ENCODE data around the gene AKT3.
A peak's percentile ranks its signal among the peaks of the same experiment; 100 is the strongest.

Gene AKT3

DNA sequence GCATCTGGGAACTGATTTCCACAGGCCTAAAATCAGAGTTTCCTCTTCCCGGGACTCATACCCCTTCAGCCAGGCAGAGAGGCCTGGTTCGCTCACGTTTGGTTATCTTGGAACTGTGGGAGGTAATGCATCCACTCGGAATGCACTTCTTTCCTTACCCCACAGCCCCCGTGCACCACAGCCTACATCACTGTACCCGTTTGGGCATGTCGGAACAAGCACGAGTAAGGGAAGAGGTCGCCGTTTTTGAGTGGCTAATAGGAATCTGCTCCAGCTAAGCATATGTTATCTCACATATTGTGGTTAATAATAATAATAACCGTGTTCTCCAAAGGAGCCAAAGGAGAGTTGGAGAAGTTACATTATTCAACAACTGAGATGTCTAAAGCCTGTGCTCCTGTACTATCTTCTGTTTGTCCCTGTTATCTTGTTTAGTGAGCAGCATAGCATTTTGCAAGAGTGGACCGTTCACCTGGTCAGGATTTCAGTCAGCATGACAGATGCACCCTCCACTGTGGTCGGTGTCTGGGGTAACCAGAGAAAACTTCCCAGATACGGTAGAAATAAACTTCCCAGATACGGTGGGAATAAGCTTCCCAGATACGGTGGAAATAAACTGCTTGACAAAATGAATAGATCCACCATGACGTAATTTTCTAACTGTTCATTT lies 395.6 kb downstream of the AKT3 start:
- no peak for DNase-seq

DNA sequence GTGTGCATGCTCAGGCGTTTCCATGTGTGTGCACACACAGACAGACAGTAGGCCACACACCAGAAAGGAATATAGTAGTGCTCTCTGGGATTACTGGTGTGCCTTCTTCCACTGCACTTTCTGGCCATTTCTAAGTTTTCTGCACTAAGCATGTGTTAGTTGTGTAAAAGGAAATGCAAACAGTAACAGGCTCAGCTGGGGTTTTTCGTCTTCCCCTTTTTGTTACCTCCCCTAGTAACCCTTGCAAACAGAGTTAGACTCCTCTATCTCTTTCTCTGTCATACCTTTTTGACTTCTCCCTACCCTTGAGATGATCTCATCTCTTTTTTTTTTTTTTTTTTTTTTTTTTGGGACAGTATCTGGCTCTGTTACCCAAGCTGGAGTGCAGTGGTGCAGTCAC lies 398.0 kb downstream of the AKT3 start:
- DNase-seq: no peak

DNA sequence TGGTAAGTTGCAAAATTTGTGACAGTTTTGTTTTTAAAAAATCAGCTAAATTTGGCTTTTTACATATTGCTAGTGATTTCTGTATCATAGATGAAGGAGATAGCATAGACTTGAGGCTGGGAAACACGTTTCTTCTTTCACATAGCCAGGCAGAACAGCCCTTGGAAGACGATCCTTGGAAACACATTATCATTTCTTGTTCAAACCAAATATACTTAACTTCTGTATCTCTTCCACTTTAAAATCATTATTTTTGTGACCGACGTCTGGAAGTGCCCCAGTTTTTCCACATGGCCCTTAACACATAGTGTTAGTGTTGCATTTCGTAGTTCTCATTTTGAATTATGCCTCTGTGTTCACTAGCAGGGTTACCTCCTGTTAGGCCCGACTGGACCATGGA lies 400.7 kb downstream of the AKT3 start:
- DNase-seq: no peak

DNA sequence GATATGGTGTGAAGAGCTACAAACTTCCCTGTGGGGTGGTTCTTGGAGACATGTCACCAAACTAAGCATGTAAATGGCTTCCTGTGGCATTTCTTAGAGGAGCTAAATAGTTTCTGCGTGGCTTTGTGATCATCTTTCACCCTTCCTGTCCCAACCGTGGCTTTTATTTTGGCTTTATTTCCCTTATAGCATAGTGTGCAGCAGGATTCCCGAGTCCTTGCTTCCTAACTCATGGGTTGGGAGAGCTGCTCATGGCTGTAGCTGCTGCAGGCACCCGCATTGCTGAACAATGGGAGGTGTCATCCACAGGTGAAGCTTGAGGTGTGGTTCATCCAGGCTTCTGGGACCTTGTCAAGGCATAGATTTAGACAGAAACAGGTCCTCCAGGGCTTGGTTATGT lies 402.2 kb downstream of the AKT3 start:
- DNase-seq: no peak

DNA sequence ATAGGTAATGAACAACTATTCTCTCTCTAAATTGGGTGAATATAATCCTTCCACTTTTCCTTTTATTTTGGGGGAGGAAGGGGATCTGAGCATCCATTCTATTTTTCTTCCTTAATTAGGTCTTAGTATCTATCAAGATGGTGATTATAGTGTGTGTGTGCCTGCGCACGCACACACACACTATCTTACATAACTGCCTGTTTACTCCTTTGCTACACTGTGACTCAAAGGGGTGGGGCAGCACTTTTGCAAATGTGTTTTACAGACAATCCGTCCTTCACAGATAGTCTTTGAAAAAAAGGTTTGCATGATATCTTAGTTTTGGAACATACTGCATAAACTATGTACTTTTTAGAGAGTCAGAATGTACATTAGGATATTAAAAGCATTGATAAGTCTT lies 402.7 kb downstream of the AKT3 start:
- peak; percentile 11 for DNase-seq

DNA sequence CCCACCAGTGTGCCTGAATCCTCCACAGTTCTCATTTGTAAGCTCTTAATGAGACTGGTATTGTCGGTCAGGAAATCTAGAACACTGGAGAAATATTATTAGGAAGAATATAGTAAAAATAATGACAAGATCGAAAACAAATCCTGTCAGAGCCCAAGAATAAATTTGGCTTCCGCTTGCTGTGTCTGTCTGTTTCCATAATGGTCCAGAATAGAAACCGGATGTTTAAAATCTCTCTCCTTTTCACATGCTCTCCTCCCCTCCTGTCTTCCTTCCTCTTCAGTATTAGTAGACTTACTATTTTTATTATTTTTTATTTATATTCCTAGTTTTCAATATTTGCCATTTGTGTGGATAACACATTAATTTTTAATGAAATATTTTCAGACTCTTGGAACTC lies 406.5 kb downstream of the AKT3 start:
- no peak for DNase-seq

DNA sequence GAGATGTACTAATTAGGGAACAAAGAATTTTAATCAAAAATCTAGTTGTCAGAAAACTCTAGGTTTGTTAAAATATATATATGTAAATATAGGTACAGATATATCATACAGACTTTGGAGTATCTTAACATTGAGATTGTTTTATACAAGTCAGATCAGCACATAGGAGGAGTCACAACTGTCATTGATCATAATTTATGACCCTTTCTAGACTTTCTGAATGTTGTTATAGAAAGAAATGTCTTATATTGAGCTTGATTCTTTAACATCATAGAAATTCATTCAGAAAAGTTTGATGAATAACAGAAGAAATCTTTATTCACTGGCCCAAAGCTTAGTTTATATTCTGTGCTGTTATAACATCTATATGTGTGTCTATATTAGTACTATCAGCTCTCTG lies 408.4 kb downstream of the AKT3 start:
- DNase-seq: no peak

DNA sequence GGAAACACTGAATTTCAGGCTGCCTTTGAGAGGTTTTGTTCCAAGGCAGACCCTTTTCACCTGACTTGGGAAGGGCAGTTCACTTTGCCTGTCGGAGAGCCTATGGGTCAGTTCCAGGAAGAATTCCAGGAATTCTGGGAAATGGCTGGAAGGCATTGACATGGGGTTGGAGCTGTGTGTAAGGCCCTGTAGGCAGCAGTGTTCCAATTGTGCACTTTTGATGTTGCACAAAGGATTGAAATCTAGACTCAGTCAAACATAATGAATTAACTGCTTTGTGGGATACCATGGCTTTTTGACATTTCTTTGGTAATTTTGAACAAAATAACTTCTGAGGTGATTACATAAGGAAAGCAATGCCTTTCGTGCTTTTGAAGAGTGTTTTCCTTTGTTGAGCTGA lies 409.6 kb downstream of the AKT3 start:
- no peak for DNase-seq

DNA sequence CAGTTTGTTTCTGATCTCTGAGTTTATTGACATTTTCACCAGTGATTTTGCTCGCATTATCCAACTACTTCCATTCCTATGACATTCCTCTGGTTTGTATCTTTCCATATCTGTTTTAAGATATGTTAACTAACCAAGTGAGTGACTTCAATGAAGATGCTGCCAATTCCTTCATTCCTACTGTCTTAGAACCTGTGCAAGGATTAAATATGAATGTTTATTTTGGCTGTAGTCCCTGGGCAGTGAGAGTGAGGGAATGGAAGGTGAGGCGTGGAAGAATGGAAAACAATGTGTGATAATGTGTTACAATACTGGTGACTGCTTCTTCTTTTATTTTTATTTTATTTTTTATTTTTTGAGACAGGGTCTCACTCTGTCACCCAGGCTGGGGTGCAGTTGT lies 411.2 kb downstream of the AKT3 start:
- no peak for DNase-seq
